GM18508 (cell line): ENCODE measurements around the gene CER1.

Source experiments
- ATAC-seq: cut with Tn5 transposase; IDR thresholded peaks from one replicate; pipeline ENCODE4 v1.9.1; 2021; ENCODE audit warnings: moderate number of reproducible peaks; ENCODE audit not compliant: insufficient read depth, unreplicated experiment

CER1 gene, protein sequence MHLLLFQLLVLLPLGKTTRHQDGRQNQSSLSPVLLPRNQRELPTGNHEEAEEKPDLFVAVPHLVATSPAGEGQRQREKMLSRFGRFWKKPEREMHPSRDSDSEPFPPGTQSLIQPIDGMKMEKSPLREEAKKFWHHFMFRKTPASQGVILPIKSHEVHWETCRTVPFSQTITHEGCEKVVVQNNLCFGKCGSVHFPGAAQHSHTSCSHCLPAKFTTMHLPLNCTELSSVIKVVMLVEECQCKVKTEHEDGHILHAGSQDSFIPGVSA

GRCh38 chr9:14722391-14723035 lies at the start of gene CER1:
TSS of gene CER1 (minus strand) at chr9:14722733. CDS start at chr9:14722672, 61 bp downstream.
- ATAC-seq: no peak

- no peak for ATAC-seq
These were observed 48.1 kb upstream of the CER1 start for GRCh38 chr9:14770592-14770991.

DNA sequence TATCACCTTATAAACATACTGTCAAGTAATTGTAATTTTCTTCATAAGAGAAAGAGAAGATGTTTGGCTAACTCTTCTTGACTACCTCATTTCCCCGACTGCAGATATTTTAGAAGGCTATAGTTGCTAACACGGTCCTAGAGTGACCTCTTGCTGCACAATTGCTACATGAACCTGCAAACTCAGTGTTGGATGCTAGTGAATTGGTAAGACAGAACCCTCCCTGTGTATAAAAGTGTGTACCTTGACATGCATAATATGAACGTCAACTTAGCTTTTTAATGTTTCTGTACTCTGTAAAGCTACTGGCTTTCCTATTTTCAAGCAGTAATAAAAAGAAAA lies 46.7 kb upstream of the CER1 start:
- ATAC-seq: no peak

GRCh38 chr9:14768405-14769229 lies 46.1 kb upstream of the CER1 start:
- no peak for ATAC-seq

- no peak for ATAC-seq
These were observed 43.8 kb upstream of the CER1 start for GRCh38 chr9:14766299-14766698.

- no peak for ATAC-seq
These were observed 39.1 kb upstream of the CER1 start for GRCh38 chr9:14761584-14761983.

GRCh38 chr9:14760060-14760459 lies 37.5 kb upstream of the CER1 start:
- no peak for ATAC-seq

DNA sequence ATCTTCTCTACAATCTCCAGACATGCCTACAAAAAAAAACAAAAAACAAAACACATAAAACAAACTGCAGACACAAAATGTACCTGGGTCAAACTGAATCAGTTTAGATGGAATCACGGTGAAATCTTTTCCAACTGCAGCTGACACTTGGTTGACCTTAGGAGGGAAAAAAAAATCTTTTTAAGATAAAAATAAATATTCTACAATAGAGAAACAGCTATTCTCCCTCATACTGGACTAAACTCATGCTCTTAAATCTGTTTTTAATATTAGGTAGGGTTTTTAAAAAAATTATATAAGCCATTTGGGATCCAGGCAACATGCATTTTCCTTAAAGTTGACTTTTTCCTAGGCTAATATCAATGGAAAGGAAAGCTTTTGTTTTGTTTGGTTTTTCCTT lies 33.8 kb upstream of the CER1 start:
- no peak for ATAC-seq

GRCh38 chr9:14752871-14753270 lies 30.3 kb upstream of the CER1 start:
- no peak for ATAC-seq

DNA sequence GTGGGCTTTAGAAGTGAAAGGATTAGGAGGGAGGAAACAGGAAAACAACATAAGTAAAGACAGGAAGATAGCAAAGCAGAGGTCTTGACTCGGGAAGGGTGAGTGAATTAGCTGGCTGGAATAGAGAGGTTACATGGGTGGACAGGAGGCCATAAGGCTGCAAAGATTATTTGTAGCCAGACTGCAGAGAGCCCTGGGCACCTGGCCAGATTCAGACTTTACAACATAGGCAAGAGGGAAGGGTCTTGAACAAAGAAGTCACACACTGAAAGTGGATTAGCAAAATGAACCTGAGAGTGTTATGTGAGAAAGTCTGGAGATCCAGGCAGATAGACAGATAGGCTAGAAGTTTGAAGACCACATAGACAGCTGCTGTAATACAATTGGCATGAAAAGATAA lies 29.7 kb upstream of the CER1 start:
- ATAC-seq: no peak

GRCh38 chr9:14750821-14751220 lies 28.3 kb upstream of the CER1 start:
- no peak for ATAC-seq

- ATAC-seq: no peak
These were observed 27.2 kb upstream of the CER1 start for GRCh38 chr9:14749741-14750211.

DNA sequence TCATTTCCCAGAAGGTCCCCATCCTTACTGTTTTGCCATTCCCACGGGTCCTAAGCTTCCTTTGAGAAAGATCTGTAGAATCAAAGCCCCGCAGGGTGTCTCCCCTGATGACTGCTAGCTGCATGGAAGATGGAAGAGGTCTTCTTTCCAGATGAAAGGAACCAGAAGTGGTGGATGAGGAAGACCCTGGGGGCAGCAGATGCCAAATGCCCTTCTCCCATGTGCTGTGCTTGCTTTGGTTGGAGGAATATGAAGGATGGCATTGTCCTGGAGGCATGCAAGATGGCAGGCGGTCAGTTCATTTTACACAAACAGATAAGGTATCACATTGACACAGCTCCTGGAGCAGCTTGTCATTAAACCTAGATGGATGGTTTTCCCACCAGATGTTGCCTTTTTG lies 25.8 kb upstream of the CER1 start:
- no peak for ATAC-seq

DNA sequence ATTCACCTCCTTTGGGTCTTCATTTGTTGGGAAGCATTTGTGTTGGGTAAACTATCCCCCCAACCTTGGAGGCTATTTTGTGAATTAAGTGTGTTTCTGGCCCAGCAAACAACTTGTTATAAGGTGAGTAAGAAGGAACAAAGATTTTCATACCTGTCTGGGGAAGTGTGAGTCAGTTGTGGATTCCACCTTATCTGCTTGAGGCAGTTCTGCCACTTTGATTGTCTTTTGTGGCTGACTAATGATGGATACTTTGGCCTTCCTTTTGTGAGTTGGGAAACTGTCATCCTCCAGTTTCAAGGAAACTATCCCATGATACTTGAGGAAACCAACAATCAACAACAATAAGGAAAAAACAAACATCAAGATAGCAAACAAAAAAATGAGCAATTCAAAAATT lies 24.6 kb upstream of the CER1 start:
- ATAC-seq: no peak

DNA sequence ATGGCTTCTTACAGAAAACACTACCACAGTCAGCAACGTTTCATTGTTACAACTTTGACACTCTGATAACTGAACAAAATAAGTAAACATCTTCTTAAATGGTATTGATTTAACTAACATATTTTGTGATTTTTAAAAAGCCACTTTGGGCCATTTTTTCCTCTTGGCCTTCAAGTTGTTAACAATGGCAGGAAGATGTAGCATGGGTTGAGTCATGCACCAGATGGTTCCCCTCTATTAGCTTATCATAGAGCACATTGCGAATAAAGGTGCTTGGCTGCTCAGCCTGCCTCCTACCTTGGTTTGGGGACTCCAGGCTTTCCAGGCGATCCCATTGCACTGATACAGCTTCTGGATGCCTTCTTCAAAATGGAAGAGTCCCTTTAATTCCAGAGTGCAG lies 24.1 kb upstream of the CER1 start:
- no peak for ATAC-seq

DNA sequence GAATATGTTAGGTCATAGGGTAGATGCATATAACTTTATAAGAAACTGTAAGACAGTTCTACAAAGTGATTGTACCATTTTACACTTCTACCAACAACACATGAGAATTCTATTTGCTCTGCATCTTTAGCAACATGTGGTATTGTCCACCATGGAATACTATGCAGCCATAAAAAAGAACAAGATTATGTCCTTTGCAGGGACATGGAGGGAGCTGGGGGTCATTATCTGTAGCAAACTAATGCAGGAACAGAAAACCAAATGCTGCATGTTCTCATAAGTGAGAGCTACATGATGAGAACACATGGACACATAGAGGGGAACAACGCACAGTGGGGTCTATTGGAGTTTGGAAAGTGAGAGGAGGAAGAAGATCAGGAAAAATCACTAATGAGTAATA lies 22.2 kb upstream of the CER1 start:
- no peak for ATAC-seq

DNA sequence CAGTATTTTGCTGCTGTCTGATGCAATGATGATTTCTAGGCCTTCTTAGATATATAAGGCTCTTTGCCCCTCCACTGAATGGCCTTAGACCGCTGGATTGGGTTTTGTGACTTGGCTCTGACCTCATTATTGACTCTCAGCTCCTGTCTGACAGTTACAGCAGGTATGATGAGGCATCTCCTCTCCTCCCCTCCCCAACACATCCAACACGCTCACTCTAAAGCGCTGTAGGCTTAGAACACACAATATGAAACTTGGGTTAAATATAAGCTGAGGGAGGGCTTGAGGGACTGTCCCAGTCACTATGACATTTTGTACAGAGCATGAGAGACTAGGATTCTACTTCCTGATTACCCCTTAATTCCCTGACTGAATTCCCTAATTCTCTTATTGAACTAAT lies 18.8 kb upstream of the CER1 start:
- peak; percentile 98 for ATAC-seq

DNA sequence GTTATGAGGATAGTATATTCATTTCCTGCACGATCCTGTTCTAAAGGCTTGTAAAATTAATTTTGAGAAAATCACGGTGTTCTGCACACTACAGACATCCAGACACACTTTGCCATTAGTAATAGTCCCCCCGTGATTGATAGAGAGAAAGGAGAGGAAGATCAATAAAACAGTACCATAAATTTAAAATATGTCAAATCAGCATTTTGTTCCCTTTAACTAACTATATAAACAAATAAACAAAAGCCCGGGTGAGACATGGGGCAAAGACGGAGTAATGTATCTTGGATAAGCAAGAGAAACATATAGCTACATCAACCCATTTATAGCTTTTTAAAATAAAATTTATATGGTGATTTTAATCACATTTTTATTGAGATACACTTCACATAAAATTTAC lies 10.6 kb upstream of the CER1 start:
- ATAC-seq: no peak

DNA sequence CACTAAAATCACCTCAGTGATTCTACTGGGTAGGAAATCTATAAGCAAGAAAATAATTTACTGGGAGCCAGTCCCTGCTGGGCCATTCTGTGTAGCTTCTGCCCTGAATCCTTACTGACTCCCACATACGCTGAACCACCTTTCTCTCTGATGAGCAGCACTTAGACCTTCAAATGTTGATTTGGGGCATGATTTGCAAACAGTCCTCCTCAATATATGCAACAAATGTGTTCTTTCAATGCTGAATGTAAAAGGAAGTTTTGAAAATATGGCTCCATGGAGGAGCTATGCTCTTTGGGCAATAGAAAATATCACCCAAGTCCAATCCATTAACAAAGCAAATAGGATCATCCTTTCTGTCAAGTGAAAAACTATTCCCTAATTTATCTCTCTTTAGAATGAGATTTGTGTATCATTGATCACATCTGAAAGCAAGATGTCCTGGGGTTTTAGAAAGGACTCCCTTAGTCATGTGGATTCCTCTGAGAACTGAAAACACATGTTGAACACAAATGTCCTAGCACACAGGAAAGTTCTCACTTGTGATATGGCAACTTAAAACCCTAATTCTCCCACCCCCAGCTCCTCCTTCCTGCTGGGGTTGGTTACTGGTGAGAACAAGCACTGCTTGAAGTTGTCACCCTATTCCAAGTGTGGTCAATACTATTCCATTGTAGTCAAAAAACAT lies 8.9 kb upstream of the CER1 start:
- no peak for ATAC-seq

DNA sequence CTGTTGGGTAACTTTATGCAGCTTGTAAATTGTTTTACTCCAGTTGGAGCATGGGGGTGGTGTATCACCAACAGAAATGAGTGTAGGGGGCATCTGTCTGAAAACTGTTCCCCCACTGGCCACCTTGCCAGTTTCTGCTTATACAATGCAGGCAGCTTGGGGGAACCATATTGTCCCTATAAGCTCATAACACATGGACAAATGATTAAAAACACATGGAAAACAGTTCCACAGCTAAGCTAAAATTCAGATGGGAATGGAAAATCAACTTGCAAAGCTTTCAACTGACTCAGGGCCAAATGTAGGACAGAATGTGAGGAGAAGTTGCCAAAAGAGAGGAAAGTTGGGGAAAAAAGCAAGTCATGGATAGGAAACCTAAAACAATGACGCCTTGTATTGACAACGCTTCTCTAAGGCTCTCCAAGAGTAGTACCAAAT lies 7.9 kb upstream of the CER1 start:
- no peak for ATAC-seq

GRCh38 chr9:14723301-14723700 lies 768 bp upstream of the CER1 start:
- ATAC-seq: no peak
